HG03565 (cell line): ENCODE measurements around the gene FNDC7.
"Not testable (repeated sequence)": the region's sequence is repeated elsewhere in the genome, so short reads cannot be mapped to it uniquely, and the experiment has no call there.

Experiments used
- ATAC-seq: cut with Tn5 transposase; IDR thresholded peaks from one replicate; pipeline ENCODE4 v1.9.1; 2021; ENCODE audit warnings: mild to moderate bottlenecking, moderate library complexity; ENCODE audit not compliant: unreplicated experiment

FNDC7 gene

GRCh38 chr1:108712606-108713150, at the start of gene FNDC7:
FNDC7 (plus strand) TSS chr1:108712908; CDS start chr1:108712934, 26 bp downstream.
- ATAC-seq = no peak

- ATAC-seq = no peak
Measured at GRCh38 chr1:108663074-108663473, 49.6 kb upstream of the FNDC7 start.

GRCh38 chr1:108664481-108664880, 48.2 kb upstream of the FNDC7 start:
- no peak for ATAC-seq

- no peak for ATAC-seq
Measured at GRCh38 chr1:108665067-108665466, 47.6 kb upstream of the FNDC7 start.

GRCh38 chr1:108665771-108666170, 46.9 kb upstream of the FNDC7 start:
- no peak for ATAC-seq

- not testable (repeated sequence) for ATAC-seq
Measured at GRCh38 chr1:108667422-108667821, 45.3 kb upstream of the FNDC7 start.

- no peak for ATAC-seq
Measured at GRCh38 chr1:108668777-108669176, 43.9 kb upstream of the FNDC7 start.

- ATAC-seq = no peak
Measured at GRCh38 chr1:108669679-108670078, 43.0 kb upstream of the FNDC7 start.

GRCh38 chr1:108670131-108670773, 42.5 kb upstream of the FNDC7 start:
- ATAC-seq = no peak

- no peak for ATAC-seq
Measured at GRCh38 chr1:108671143-108671542, 41.6 kb upstream of the FNDC7 start.

- ATAC-seq = no peak
Measured at GRCh38 chr1:108678706-108679105, 34.0 kb upstream of the FNDC7 start.

GRCh38 chr1:108679586-108680213, 33.0 kb upstream of the FNDC7 start:
- no peak for ATAC-seq

GRCh38 chr1:108681701-108682100, 31.0 kb upstream of the FNDC7 start:
- ATAC-seq = not testable (repeated sequence)

- no peak for ATAC-seq
Measured at GRCh38 chr1:108685529-108685928, 27.2 kb upstream of the FNDC7 start.

- no peak for ATAC-seq
Measured at GRCh38 chr1:108686614-108687313, 25.9 kb upstream of the FNDC7 start.

- no peak for ATAC-seq
Measured at GRCh38 chr1:108691128-108691941, 21.4 kb upstream of the FNDC7 start.

GRCh38 chr1:108691942-108692723, 20.6 kb upstream of the FNDC7 start, which contains the start of gene PRPF38B:
PRPF38B (plus strand) TSS chr1:108692310; CDS start chr1:108692592, 282 bp downstream.
- peak; percentile 88 for ATAC-seq

GRCh38 chr1:108692724-108693655, 19.7 kb upstream of the FNDC7 start:
- peak; percentile 61 for ATAC-seq

GRCh38 chr1:108695535-108695934, 17.2 kb upstream of the FNDC7 start:
- ATAC-seq = no peak
